GM12878 (cell line): ENCODE data around the gene NKX2-2. TPM values are rescaled to one million over a fixed set of nuclear protein-coding genes. Genes with fewer than 3 reads are reported as not detected.

ENCODE experiments used
- BRCA1 ChIP-seq: IDR thresholded peaks from 2 replicates; pipeline ENCODE4 v1.6.1; 2011; ENCODE audit warnings: low read depth, low read length, improper control_type of control experiment
- HDAC6 ChIP-seq: fragments of 200-600 bp; sonication (generic); IDR thresholded peaks from one replicate; pipeline ENCODE4 v1.8.0; 2017; ENCODE audit warnings: antibody characterized with exemption; ENCODE audit not compliant: unreplicated experiment
- MXI1 ChIP-seq: fragments of 150-350 bp; IDR thresholded peaks from 2 replicates; pipeline ENCODE4 v1.6.1; 2011; ENCODE audit warnings: low read depth, mild to moderate bottlenecking, inconsistent platforms, low read length, improper control_type of control experiment
- NKRF ChIP-seq: fragments of 450-650 bp; conservative IDR thresholded peaks from 2 replicates; pipeline ENCODE4 v1.6.1; 2017; ENCODE audit warnings: mild to moderate bottlenecking, moderate library complexity
- RAD21 ChIP-seq: IDR thresholded peaks from 2 replicates; pipeline ENCODE4 v1.6.1; 2011; ENCODE audit warnings: mild to moderate bottlenecking, low read depth, low read length, moderate library complexity; ENCODE audit not compliant: insufficient read depth
- RELB ChIP-seq: fragments of 450-650 bp; IDR thresholded peaks from 2 replicates; pipeline ENCODE4 v1.6.1; 2017; ENCODE audit warnings: low read depth, mild to moderate bottlenecking, moderate library complexity
- ZNF622 ChIP-seq: fragments of 450-650 bp; IDR thresholded peaks from 2 replicates; pipeline ENCODE4 v1.6.1; 2017; ENCODE audit warnings: mild to moderate bottlenecking, inconsistent platforms
- polyA plus RNA-seq, 11 experiments: library from polyadenylated mRNA; depleted of rRNA in 4 of 11; unstranded in 6 of 11; stranded (reverse) in 5 of 11; fragments of >200 nt; fragmentation: Nextera tagmentation in 4 of 11; fragmentation: Illumina TruSeq in 1 of 11; extraction: Ambion mirVana in 4 of 11; extraction: Trizol in 1 of 11; gene quantifications; 1 replicate in 1 of 11; 2 replicates in 10 of 11; pipeline versions ENCODE4 v1.2.1 to v1.2.3, GENCODE V29; 2011 to 2016; ENCODE audit warnings: inconsistent platforms in 2 of 11, missing spikeins in 2 of 11, low read depth in 1 of 11
- total RNA-seq, 4 experiments: library from RNA; depleted of rRNA in 3 of 4; stranded (reverse); fragments of >200 nt in 3 of 4; fragmentation: Illumina TruSeq in 1 of 4; extraction: Trizol in 1 of 4; gene quantifications; 2 replicates each; pipeline versions ENCODE4 v1.2.1 to v1.2.3, GENCODE V29; 2013 to 2021

Gene NKX2-2
- total and polyA plus RNA-seq, 10 of the 15 experiments (the other 5 are each of a cell fraction or from before 2014, with no cell fraction given): not detected

GRCh38 chr20:21505810-21506530, 7.9 kb downstream of the NKX2-2 start (continued):
- no peak for TF ChIP-seq NKRF
- TF ChIP-seq ZNF622: no peak
- TF ChIP-seq BRCA1: no peak
- TF ChIP-seq MXI1: no peak
- no peak for TF ChIP-seq RELB
- TF ChIP-seq RAD21: peak; percentile 39
- TF ChIP-seq HDAC6: no peak
